AG10803 (cell line): ENCODE measurements around the gene ELOVL3.
"Not testable (repeated sequence)": the region's sequence is repeated elsewhere in the genome, so short reads cannot be mapped to it uniquely, and the experiment has no call there.

Experiments used
- DNase-seq: peaks from one replicate; pipeline ENCODE4 v3.0.0; 2010; ENCODE audit warnings: low read depth
- H3K4me3 ChIP-seq: 2 replicates; pipeline ENCODE4 v1.5.1; 2011; ENCODE audit warnings: mild to moderate bottlenecking, low read length, control low read depth
- CTCF ChIP-seq: conservative IDR thresholded peaks from 2 replicates; pipeline ENCODE4 v1.5.1; 2011; ENCODE audit warnings: mild to moderate bottlenecking, low read length, control low read depth, inconsistent platforms

The ELOVL3 gene

GRCh38 chr10:102208311-102209035 is 17.6 kb upstream of the ELOVL3 start:
- no peak for DNase-seq
- no peak for TF ChIP-seq CTCF
- no peak overlapping the region for H3K4me3 ChIP-seq

- TF ChIP-seq CTCF = no peak
- no peak overlapping the region for H3K4me3 ChIP-seq
- DNase-seq = no peak
These were observed 14.3 kb upstream of the ELOVL3 start for GRCh38 chr10:102211615-102212299.

- not testable (repeated sequence) for DNase-seq, H3K4me3 ChIP-seq
These were observed 12.5 kb upstream of the ELOVL3 start for GRCh38 chr10:102213599-102213998.

- DNase-seq = no peak
- no peak overlapping the region for H3K4me3 ChIP-seq
- no peak for TF ChIP-seq CTCF
These were observed 6.7 kb upstream of the ELOVL3 start for GRCh38 chr10:102219370-102219769.

GRCh38 chr10:102220612-102221011 is 5.5 kb upstream of the ELOVL3 start:
- no peak for DNase-seq
- TF ChIP-seq CTCF = no peak
- no peak overlapping the region for H3K4me3 ChIP-seq

GRCh38 chr10:102222797-102223196 is 3.3 kb upstream of the ELOVL3 start:
- TF ChIP-seq CTCF = no peak
- no peak for DNase-seq
- no peak overlapping the region for H3K4me3 ChIP-seq

- no peak for DNase-seq
- H3K4me3 ChIP-seq = peak overlapping the region; percentile 51
- no peak for TF ChIP-seq CTCF
These were observed 407 bp downstream of the ELOVL3 start for GRCh38 chr10:102226542-102226870.
